Body of pancreas (tissue), 4 donors: ENCODE measurements around the gene FABP2.

Experiments used
- CTCF ChIP-seq, 7 experiments: fragments of 450-650 bp in 4 of 7; fragments of 200-600 bp in 3 of 7; sonication (generic) in 3 of 7; IDR thresholded peaks; one replicate each; pipeline ENCODE4 v1.5.1; 2016 to 2019; ENCODE audit warnings: antibody characterized with exemption in 7 of 7
- POLR2A ChIP-seq, 3 donors: fragments of 450-650 bp; IDR thresholded peaks; one replicate each; pipeline ENCODE4 v1.6.1; 2016; ENCODE audit warnings: antibody characterized with exemption in 3 of 3, mild to moderate bottlenecking in 2 of 3

DNA sequence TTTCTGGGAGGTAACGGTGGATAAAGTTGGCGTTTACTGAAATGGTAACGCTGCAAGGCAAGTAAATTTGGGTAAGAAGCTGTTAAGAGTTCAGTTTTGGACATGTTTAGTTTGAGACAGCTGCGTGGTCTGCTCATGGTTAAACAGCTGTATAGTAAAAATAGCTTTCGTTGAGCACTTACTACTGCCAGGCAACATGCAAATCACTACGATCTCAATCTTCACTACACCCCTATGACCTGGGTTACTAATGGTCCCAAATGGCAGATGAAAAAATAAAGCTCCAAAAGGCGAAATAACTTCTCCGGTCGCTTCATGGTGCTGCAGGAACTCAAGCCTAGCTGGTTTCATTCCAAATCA, 22.2 kb downstream of the FABP2 start:
- TF ChIP-seq CTCF (IDR thresholded peaks at IDR 0.05) (no peak), POLR2A (IDR thresholded peaks at IDR 0.05) (no peak)
